H1 (cell line): ENCODE data around the gene RXRA. TPM values are rescaled to one million over a fixed set of nuclear protein-coding genes. Genes with fewer than 3 reads are reported as not detected.

ENCODE experiments used
- CTCF ChIA-PET: fragments of 300-600 bp; sonication (Branson Sonifier 250); formaldehyde crosslinking; loops from one replicate; lab custom pipeline; 2021; ENCODE audit not compliant: partially characterized antibody; lab: Charles Lee
- POLR2A ChIA-PET: fragments of 300-600 bp; sonication (Branson Sonifier 250); formaldehyde crosslinking; loops from one replicate; lab custom pipeline; 2021; ENCODE audit warnings: inconsistent platforms; ENCODE audit not compliant: partially characterized antibody; lab: Charles Lee
- DNase-seq, 2 experiments: peaks; one replicate each; pipeline versions ENCODE4 v3.0.0 to v3.0.0-alpha.2; 2010 to 2022; ENCODE audit warnings: low spot score in 2 of 2, low read depth in 1 of 2, mixed read lengths in 1 of 2
- FAIRE-seq: peaks from 2 replicates; lab custom pipeline; 2011; peaks lifted over from hg19 to GRCh38; lab: Jason Lieb, UNC
- H2AFZ ChIP-seq: 2 replicates; pipeline ENCODE4 v1.8.1; 2012; ENCODE audit warnings: low read length, inconsistent platforms
- H2AK5ac ChIP-seq: 2 replicates; pipeline ENCODE4 v1.6.1; 2013; ENCODE audit warnings: low read depth, low read length
- H2BK120ac ChIP-seq: replicated peaks from 2 replicates; pipeline ENCODE3; 2013; ENCODE audit warnings: low read depth, low read length, inconsistent platforms
- H2BK12ac ChIP-seq: 2 replicates; pipeline ENCODE4 v1.6.1; 2013; ENCODE audit warnings: low read depth, low read length
- H2BK15ac ChIP-seq: 2 replicates; pipeline ENCODE4 v1.6.1; 2013; ENCODE audit warnings: low read length
- H2BK20ac ChIP-seq: 2 replicates; pipeline ENCODE4 v1.6.1; 2013; ENCODE audit warnings: low read length
- H2BK5ac ChIP-seq: 2 replicates; pipeline ENCODE4 v1.6.1; 2013; ENCODE audit warnings: low read depth, low read length
- H3K14ac ChIP-seq: 2 replicates; pipeline ENCODE4 v1.6.1; 2013; ENCODE audit warnings: inconsistent platforms; ENCODE audit not compliant: insufficient read length
- H3K18ac ChIP-seq: 2 replicates; pipeline ENCODE4 v1.6.1; 2013; ENCODE audit warnings: low read length; ENCODE audit errors: extremely low read depth
- H3K23ac ChIP-seq: 2 replicates; pipeline ENCODE4 v1.6.1; 2013; ENCODE audit warnings: inconsistent platforms; ENCODE audit not compliant: insufficient read length
- H3K23me2 ChIP-seq: 2 replicates; pipeline ENCODE4 v1.6.1; 2013; ENCODE audit warnings: low read depth, low read length
- H3K27ac ChIP-seq: 2 replicates; pipeline ENCODE4 v1.6.1; 2011; ENCODE audit warnings: low read depth, low read length, inconsistent platforms
- H3K27me3 ChIP-seq, 4 experiments: replicated peaks in 1 of 4; 1 replicate in 1 of 4; 2 replicates in 3 of 4; pipeline versions ENCODE4 v1.6.1 to v1.8.1; 2011 to 2013; ENCODE audit warnings: low read length in 3 of 4, mild to moderate bottlenecking in 3 of 4, inconsistent platforms in 2 of 4, mixed read lengths in 2 of 4, moderate library complexity in 1 of 4; ENCODE audit not compliant: control insufficient read depth in 3 of 4, insufficient read depth in 3 of 4; ENCODE audit errors: extremely low read depth in 1 of 4
- H3K36me3 ChIP-seq, 4 experiments: 2 replicates each; pipeline versions ENCODE4 v1.6.1 to v1.8.1; 2011 to 2013; ENCODE audit warnings: mild to moderate bottlenecking in 4 of 4, low read length in 3 of 4, moderate library complexity in 2 of 4, control low read depth in 1 of 4, inconsistent platforms in 1 of 4; ENCODE audit not compliant: insufficient read depth in 4 of 4, control insufficient read depth in 2 of 4
- H3K4ac ChIP-seq: replicated peaks from 2 replicates; pipeline ENCODE3; 2013; ENCODE audit warnings: low read length, low read depth, mixed read lengths, inconsistent platforms; ENCODE audit not compliant: insufficient read length
- H3K4me1 ChIP-seq, 4 experiments: replicated peaks in 1 of 4; 1 replicate in 1 of 4; 2 replicates in 3 of 4; pipeline versions ENCODE4 v1.6.1 to v1.8.1; 2011 to 2013; ENCODE audit warnings: low read length in 3 of 4, inconsistent platforms in 2 of 4, mixed read lengths in 1 of 4; ENCODE audit not compliant: insufficient read depth in 4 of 4, control insufficient read depth in 3 of 4
- H3K4me2 ChIP-seq, 2 experiments: 2 replicates each; pipeline versions ENCODE4 v1.6.1 to v1.8.1; 2011 to 2013; ENCODE audit warnings: low read depth in 2 of 2, low read length in 2 of 2, control low read depth in 1 of 2, inconsistent platforms in 1 of 2, mild to moderate bottlenecking in 1 of 2; ENCODE audit not compliant: insufficient read depth in 1 of 2
- H3K4me3 ChIP-seq, 4 experiments: fragments of 200-600, 300-600 bp in 1 of 4; sonication (generic), shearing (Covaris generic), sonication (Bioruptor Twin) in 1 of 4; 2 replicates each; pipeline versions ENCODE4 v1.5.1 to v1.8.1; 2011 to 2016; ENCODE audit warnings: low read length in 4 of 4, low read depth in 3 of 4, control low read depth in 2 of 4, inconsistent platforms in 2 of 4, mild to moderate bottlenecking in 2 of 4, mixed read lengths in 1 of 4, moderate library complexity in 1 of 4; ENCODE audit not compliant: insufficient read depth in 2 of 4; ENCODE audit errors: extremely low read depth in 1 of 4
- H3K56ac ChIP-seq: replicated peaks from 2 replicates; pipeline ENCODE3; 2013; ENCODE audit warnings: low read depth, mild to moderate bottlenecking, mixed read lengths, low read length, inconsistent platforms; ENCODE audit not compliant: insufficient read length
- H3K79me1 ChIP-seq: 2 replicates; pipeline ENCODE4 v1.6.1; 2013; ENCODE audit warnings: low read depth, low read length, control low read depth
- H3K79me2 ChIP-seq, 2 experiments: 2 replicates each; pipeline versions ENCODE4 v1.6.1 to v1.8.1; 2012 to 2013; ENCODE audit warnings: low read length in 2 of 2, mild to moderate bottlenecking in 2 of 2, inconsistent platforms in 1 of 2; ENCODE audit not compliant: insufficient read depth in 2 of 2, control insufficient read depth in 1 of 2
- H3K9ac ChIP-seq, 4 experiments: replicated peaks in 1 of 4; 1 replicate in 1 of 4; 2 replicates in 3 of 4; pipeline versions ENCODE4 v1.6.1 to v1.8.1; 2011 to 2013; ENCODE audit warnings: low read depth in 3 of 4, low read length in 3 of 4, control low read depth in 2 of 4, mild to moderate bottlenecking in 2 of 4, moderate library complexity in 2 of 4, inconsistent platforms in 1 of 4; ENCODE audit errors: extremely low read depth in 1 of 4
- H3K9me3 ChIP-seq, 2 experiments: 2 replicates each; pipeline versions ENCODE4 v1.6.1 to v1.8.1; 2012 to 2013; ENCODE audit warnings: mild to moderate bottlenecking in 2 of 2, moderate library complexity in 2 of 2, control low read depth in 1 of 2, inconsistent platforms in 1 of 2, low read depth in 1 of 2, low read length in 1 of 2, mixed read lengths in 1 of 2; ENCODE audit not compliant: insufficient read depth in 2 of 2
- H4K20me1 ChIP-seq, 2 experiments: replicated peaks in 1 of 2; 2 replicates each; pipeline versions ENCODE3 to v1.8.1; 2011 to 2013; ENCODE audit warnings: inconsistent platforms in 2 of 2, low read length in 2 of 2, mild to moderate bottlenecking in 1 of 2; ENCODE audit not compliant: insufficient read depth in 2 of 2, control insufficient read depth in 1 of 2
- H4K5ac ChIP-seq: 2 replicates; pipeline ENCODE4 v1.6.1; 2013; ENCODE audit warnings: low read length, low read depth, mixed read lengths, inconsistent platforms; ENCODE audit not compliant: insufficient read length
- H4K8ac ChIP-seq: 2 replicates; pipeline ENCODE4 v1.8.0; 2013; ENCODE audit warnings: mild to moderate bottlenecking, moderate library complexity, low read length, inconsistent platforms; ENCODE audit not compliant: insufficient read depth; ENCODE audit errors: extremely low read depth
- H4K91ac ChIP-seq: replicated peaks from 2 replicates; pipeline ENCODE3; 2013; ENCODE audit warnings: low read length, mixed read lengths, inconsistent platforms; ENCODE audit not compliant: insufficient read length
- BCL11A ChIP-seq, 2 experiments: IDR thresholded peaks; one replicate each; pipeline ENCODE4 v1.6.1; 2011; ENCODE audit warnings: low read depth in 2 of 2, low read length in 2 of 2, mild to moderate bottlenecking in 2 of 2
- CBX5 ChIP-seq: fragments of 300-800, 300-1000 bp; sonication (generic); IDR thresholded peaks from 2 replicates; pipeline ENCODE4 v1.7.1; 2016; ENCODE audit warnings: antibody characterized with exemption, low read length, low read depth
- CREB1 ChIP-seq: IDR thresholded peaks from 2 replicates; pipeline ENCODE4 v1.6.1; 2012; ENCODE audit warnings: inconsistent platforms
- EGR1 ChIP-seq: IDR thresholded peaks from 2 replicates; pipeline ENCODE4 v1.6.1; 2011; ENCODE audit warnings: low read depth, low read length, borderline replicate concordance
- FOSL1 ChIP-seq: IDR thresholded peaks from 2 replicates; pipeline ENCODE4 v1.6.1; 2011; ENCODE audit warnings: mild to moderate bottlenecking, low read depth, low read length, moderate library complexity; ENCODE audit not compliant: insufficient read depth
- POU5F1 ChIP-seq: IDR thresholded peaks from 2 replicates; pipeline ENCODE4 v1.6.1; 2011; ENCODE audit warnings: low read depth, mild to moderate bottlenecking, low read length, moderate library complexity
- RNF2 ChIP-seq: fragments of 200-900, 300-1000 bp; sonication (generic); IDR thresholded peaks from 2 replicates; pipeline ENCODE4 v1.7.1; 2016; ENCODE audit warnings: borderline replicate concordance, low read depth, mild to moderate bottlenecking, antibody characterized with exemption, low read length; ENCODE audit not compliant: poor library complexity, severe bottlenecking; ENCODE audit errors: missing control alignments
- SAP30 ChIP-seq: fragments of 300-600 bp; sonication (generic); IDR thresholded peaks from 2 replicates; pipeline ENCODE4 v1.7.1; 2012; ENCODE audit warnings: low read length, moderate library complexity, mild to moderate bottlenecking, inconsistent platforms; ENCODE audit not compliant: insufficient read depth, insufficient replicate concordance
- SIN3A ChIP-seq, 2 experiments: IDR thresholded peaks in 1 of 2; conservative IDR thresholded peaks in 1 of 2; 2 replicates each; pipeline ENCODE4 v1.6.1; 2011 to 2012; ENCODE audit warnings: low read length in 2 of 2, improper control_type of control experiment in 1 of 2, low read depth in 1 of 2, mild to moderate bottlenecking in 1 of 2
- SIRT6 ChIP-seq: IDR thresholded peaks from one replicate; pipeline ENCODE4 v1.7.1; 2012; ENCODE audit warnings: low read length, inconsistent platforms
- SP2 ChIP-seq: IDR thresholded peaks from 2 replicates; pipeline ENCODE4 v1.6.1; 2012; ENCODE audit warnings: mild to moderate bottlenecking, low read length, inconsistent platforms
- WGBS, 2 experiments: shearing (Covaris generic) in 1 of 2; methylation state at CpG; one replicate each; pipeline versions ENCODE4 v1.1.6 to v1.1.7; 2013 to 2015; ENCODE audit warnings: low lambda C conversion rate in 2 of 2, mixed read lengths in 2 of 2, inconsistent platforms in 1 of 2, low coverage in 1 of 2, missing lambda C conversion rate in 1 of 2; ENCODE audit not compliant: insufficient replicate concordance in 2 of 2, insufficient coverage in 1 of 2, insufficient read length in 1 of 2; ENCODE audit errors: extremely low coverage in 1 of 2, missing lambda C conversion rate in 1 of 2; 5-methylcytosine and 5-hydroxymethylcytosine counted together
- polyA plus RNA-seq, 7 experiments: library from polyadenylated mRNA; depleted of rRNA in 3 of 7; stranded (reverse) in 5 of 7; unstranded in 2 of 7; fragments of >200 nt in 5 of 7; fragments of 200-250 nt in 2 of 7; gene quantifications; 1 replicate in 5 of 7; 2 replicates in 1 of 7; 4 replicates in 1 of 7; pipeline versions ENCODE4 v1.2.1 to v1.2.3, GENCODE V29; 2011 to 2013; ENCODE audit warnings: missing spikeins in 2 of 7, mixed read lengths in 2 of 7
- total RNA-seq: library from RNA; stranded (reverse); fragmentation: NEBNext Ultra II Directional; extraction: Animal tissue kit (Norgen Biotek cat#: 25700); gene quantifications from 2 replicates; pipeline ENCODE4 v1.2.1, GENCODE V29; 2021
- TF ChIP-seq, protein P1 (sequence below): IDR thresholded peaks from 2 replicates; pipeline ENCODE4 v1.6.1; 2012; ENCODE audit warnings: inconsistent platforms

RXRA gene
- total and polyA plus RNA-seq, 2 of the 8 experiments (the other 6 are each of a cell fraction or from before 2014, with no cell fraction given) = 9.8 to 29.4 TPM

DNA sequence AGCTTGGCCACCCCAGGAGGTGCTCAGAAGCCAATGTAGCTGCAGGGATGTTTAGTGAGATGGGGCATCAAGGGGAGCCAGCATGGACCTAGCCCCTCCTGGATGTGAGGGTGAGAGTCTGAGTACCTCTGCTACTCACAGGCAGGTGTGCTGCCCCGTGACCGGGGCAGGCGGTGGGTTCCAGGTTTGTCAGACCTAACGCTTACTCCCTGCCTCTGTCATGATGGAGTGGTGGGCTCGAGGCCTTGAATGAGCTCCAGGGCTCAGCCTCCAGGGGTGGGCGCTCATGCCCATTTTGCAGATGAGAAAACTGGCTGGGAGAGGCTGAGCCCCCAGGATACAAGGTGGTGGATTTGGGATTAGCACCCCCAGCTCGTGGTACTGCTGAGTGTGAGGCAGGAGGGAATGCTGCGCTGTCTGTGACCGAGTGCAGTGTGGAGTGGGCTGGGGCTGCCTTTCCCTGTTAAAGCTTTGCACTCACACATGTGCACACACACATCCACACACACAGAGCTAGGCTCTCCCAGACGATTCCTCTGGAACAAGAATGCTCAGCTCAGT is 1.5 kb downstream of the RXRA start:
- peaks cover 19% of the 10 kb centered on the region for H3K79me1 ChIP-seq
- no peak overlapping the region; a peak in 1 of 7 replicates for H3K9ac ChIP-seq
- H2BK15ac ChIP-seq = no peak overlapping the region
- peak overlapping the region; percentile 55 for H4K91ac ChIP-seq
- no peak overlapping the region for H2BK120ac ChIP-seq
- H3K79me2 ChIP-seq = peaks cover 8 to 53% of the 10 kb centered on the region in 2 experiments; a peak in 3 of 4 replicates
- H2BK5ac ChIP-seq = no peak overlapping the region
- ChIA-PET POLR2A (interaction anchor here (0.8 to 1.6 kb wide), 4 partner anchors 11 to 192 kb away, joined by 3 to 5 read pairs (median 4); partner anchors contain the start of gene WDR5), CTCF (interaction anchor here (0.9 to 3.2 kb wide), 7 partner anchors 16 to 159 kb away, joined by 3 to 17 read pairs (median 4); no protein-coding TSS in a partner anchor)
- no peak overlapping the region for H2BK20ac ChIP-seq
- H4K8ac ChIP-seq = peak overlapping the region; percentile 19; the same call in 1 of the 2 replicates
- H2BK12ac ChIP-seq = 0 out of 2 replicates have a peak overlapping the region, but pooled peaks have one; percentile 50
- no peak overlapping the region for H3K27ac ChIP-seq
- H3K36me3 ChIP-seq = no peaks in the 10 kb centered on the region
- H3K27me3 ChIP-seq = peaks cover 0 to 6% (median 2%) of the 10 kb centered on the region in 4 experiments; a peak in 2 of 7 replicates
- no peak overlapping the region for H3K56ac ChIP-seq
- no peak for DNase-seq
- peaks cover 0 to 46% (median 23%) of the 10 kb centered on the region in 4 experiments; a peak in 6 of 7 replicates for H3K4me1 ChIP-seq
- no peak overlapping the region for H3K18ac ChIP-seq
- peak overlapping the region; percentile 63 to 81 (median 70); a peak in 5 of 8 replicates for H3K4me3 ChIP-seq
- H2AFZ ChIP-seq = no peak overlapping the region
- H4K20me1 ChIP-seq = peaks cover 13 to 14% of the 10 kb centered on the region in 2 experiments
- no peak overlapping the region for H3K14ac ChIP-seq
- no peak overlapping the region for H3K23ac ChIP-seq
- no peak overlapping the region for H4K5ac ChIP-seq
- H3K4ac ChIP-seq = no peak overlapping the region
- H3K9me3 ChIP-seq = no peaks in the 10 kb centered on the region
- 92% methylated on average over 10 of the region's 10 CpGs; no CpG with 5 or more reads in 1 of the 2 experiments for WGBS, 2 experiments
- H3K4me2 ChIP-seq = peak overlapping the region; percentile 86
- H3K23me2 ChIP-seq = peaks cover 10% of the 10 kb centered on the region; the same call in 1 of the 2 replicates
- no peak for FAIRE-seq
- peak overlapping the region; percentile 75; the same call in 1 of the 2 replicates for H2AK5ac ChIP-seq
- TF ChIP-seq BCL11A (IDR thresholded peaks at IDR 0.05; ENCODE audit: low read depth in 2 of 2, low read length in 2 of 2) (no peak), EGR1 (no peak), SIRT6 (no peak), SAP30 (no peak), SIN3A (conservative IDR thresholded peaks at IDR 0.05 in 1 of 2, IDR thresholded peaks at IDR 0.05 in 1 of 2; ENCODE audit: low read depth in 1 of 2, low read length in 2 of 2) (no peak), POU5F1 (no peak), CBX5 (no peak), CREB1 (no peak), SP2 (no peak), FOSL1 (no peak), RNF2 (no peak)
- TF ChIP-seq, protein P1, sequence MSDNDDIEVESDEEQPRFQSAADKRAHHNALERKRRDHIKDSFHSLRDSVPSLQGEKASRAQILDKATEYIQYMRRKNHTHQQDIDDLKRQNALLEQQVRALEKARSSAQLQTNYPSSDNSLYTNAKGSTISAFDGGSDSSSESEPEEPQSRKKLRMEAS = no peak
